Endothelial cell of coronary artery (primary cell): ENCODE measurements around the gene GALNT2. TPM values are rescaled to one million over a fixed set of nuclear protein-coding genes. Genes with fewer than 3 reads are reported as not detected.

Experiments
- total RNA-seq: library from RNA; depleted of rRNA; stranded (reverse); fragments of >200 nt; gene quantifications from 2 replicates; pipeline ENCODE4 v1.2.3, GENCODE V29; 2014

Gene GALNT2
- 65.9 and 108 TPM in 2 replicates for total RNA-seq

GRCh38 chr1:230066466-230067404 is at the start of gene GALNT2:
GALNT2 (plus strand) TSS chr1:230067238; CDS start chr1:230067281, 43 bp downstream.

